Measurements from ENCODE around the gene ATP2B2.

The ATP2B2 gene

DNA sequence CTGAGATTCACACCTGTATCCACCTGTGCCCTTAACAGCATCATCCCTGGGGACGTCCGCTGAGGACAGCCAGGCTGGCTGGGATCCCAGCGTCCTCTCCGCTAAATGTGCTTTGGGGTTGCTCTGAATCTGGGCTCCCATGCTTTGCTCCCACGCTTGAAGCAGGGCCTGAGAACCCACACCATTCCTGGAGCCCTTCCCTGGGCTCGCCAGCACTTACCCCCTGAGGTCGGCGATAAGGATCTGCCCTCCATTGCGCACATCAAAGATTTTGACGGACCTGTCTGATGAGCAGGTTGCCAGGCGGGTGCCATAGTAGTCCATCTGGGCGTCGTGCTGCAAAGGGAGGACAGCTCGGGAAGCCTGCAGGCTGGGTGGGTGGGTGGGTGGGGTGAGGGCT lies 190.3 kb downstream of the ATP2B2 start:
- TF ChIP-seq JUND (IDR thresholded peaks at IDR 0.05; ENCODE audit: low read depth): no peak
- in situ Hi-C loops (cut with HindIII; ENCODE audit: low pct_unique_long_range_greater_than_20kb, low sequenced_read_pairs): no loop called here
- no peak for DNase-seq (ENCODE audit: low read depth in 1 of 2, low spot score in 1 of 2)

DNA sequence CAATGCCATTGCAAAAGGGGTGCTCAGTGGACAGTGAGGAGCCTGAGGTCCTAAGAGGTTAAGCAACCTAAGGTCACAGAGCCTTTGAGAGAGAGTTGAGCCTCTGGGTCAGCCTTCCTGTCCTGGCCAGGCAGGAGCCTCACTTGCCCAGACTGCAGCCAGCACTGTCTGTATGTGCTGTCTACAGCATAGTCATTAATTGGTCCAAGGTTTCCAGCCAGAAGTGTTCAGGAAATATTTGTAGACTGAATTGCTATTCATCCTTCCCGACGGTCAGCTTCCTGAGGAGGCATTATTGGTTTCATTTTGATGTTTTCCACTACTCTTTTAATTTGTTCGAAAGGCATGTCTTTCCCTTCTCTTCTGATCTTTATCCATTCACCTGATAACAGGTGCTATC lies 192.5 kb downstream of the ATP2B2 start:
- in situ Hi-C loops (cut with HindIII; ENCODE audit: low pct_unique_long_range_greater_than_20kb, low sequenced_read_pairs): no loop called here
- no peak for TF ChIP-seq JUND (IDR thresholded peaks at IDR 0.05; ENCODE audit: low read depth)
- no peak for DNase-seq (ENCODE audit: low read depth in 1 of 2, low spot score in 1 of 2)

DNA sequence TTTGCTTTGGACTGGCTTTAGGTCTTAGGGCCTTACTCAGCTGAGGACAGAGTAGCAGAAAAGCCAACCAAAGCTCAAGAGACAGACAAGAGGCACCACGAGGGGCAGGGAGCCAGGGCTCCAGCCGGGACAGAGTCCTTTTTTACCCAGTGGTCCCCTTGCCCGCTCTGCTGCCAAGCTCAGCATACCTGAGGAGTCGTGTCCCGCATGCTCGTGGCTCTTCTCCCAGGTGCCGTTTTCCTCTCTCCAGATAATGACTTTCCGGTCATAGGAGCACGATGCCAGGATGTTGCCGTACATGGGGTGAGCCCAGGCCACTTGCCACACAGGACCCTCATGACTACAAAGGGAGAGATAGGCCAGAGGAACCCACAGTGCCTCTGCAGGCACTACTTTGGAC lies 193.0 kb downstream of the ATP2B2 start:
- no peak for TF ChIP-seq JUND (IDR thresholded peaks at IDR 0.05; ENCODE audit: low read depth)
- no peak for DNase-seq (ENCODE audit: low read depth in 1 of 2, low spot score in 1 of 2)

DNA sequence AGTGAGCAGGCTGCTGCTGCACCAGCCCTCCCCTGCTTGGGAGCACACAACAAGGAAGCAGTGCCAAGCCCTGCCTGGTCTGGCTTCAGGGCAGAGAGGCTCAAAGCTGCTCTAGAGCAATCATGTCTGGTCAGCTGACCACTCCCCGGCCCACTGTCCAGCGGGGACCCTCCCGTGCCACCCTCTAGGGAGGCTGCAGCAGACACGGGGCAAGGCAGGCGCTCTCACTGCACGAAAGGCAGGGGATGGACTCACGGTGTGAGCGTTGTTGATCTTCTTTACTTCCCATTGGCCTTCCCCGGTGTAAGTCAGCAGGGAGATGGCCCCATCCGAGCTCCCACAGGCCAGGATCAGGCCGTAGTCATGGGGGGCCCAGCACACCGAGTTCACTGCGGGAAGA lies 193.7 kb downstream of the ATP2B2 start:
- in situ Hi-C loops (cut with HindIII; ENCODE audit: low pct_unique_long_range_greater_than_20kb, low sequenced_read_pairs): no loop called here
- no peak for DNase-seq (ENCODE audit: low read depth in 1 of 2, low spot score in 1 of 2)
- no peak for TF ChIP-seq JUND (IDR thresholded peaks at IDR 0.05; ENCODE audit: low read depth)

More for the DNA sequence above, 193.0 kb downstream of the ATP2B2 start:
- in situ Hi-C loops (cut with HindIII; ENCODE audit: low pct_unique_long_range_greater_than_20kb, low sequenced_read_pairs): no loop called here

DNA sequence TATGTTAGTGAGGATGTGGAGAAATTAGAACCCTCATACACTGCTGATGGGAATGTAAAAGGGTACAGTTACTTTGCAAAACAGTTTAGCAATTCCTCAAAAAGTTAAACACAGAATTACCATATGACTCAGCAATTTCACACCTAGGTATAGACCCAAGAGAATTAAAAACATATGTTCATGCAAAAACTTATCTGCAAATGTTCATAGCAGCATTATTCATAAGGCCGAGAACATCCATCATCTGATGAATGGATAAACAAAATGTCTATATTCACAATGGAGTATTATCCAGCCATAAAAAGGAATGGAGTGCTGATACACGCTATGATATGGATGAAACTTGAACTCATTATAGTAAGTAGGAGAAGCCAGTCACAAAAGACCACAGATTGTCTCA lies 194.8 kb downstream of the ATP2B2 start:
- in situ Hi-C loops (cut with HindIII; ENCODE audit: low pct_unique_long_range_greater_than_20kb, low sequenced_read_pairs): no loop called here
- TF ChIP-seq JUND (IDR thresholded peaks at IDR 0.05; ENCODE audit: low read depth): no peak
- no peak for DNase-seq (ENCODE audit: low read depth in 1 of 2, low spot score in 1 of 2)

DNA sequence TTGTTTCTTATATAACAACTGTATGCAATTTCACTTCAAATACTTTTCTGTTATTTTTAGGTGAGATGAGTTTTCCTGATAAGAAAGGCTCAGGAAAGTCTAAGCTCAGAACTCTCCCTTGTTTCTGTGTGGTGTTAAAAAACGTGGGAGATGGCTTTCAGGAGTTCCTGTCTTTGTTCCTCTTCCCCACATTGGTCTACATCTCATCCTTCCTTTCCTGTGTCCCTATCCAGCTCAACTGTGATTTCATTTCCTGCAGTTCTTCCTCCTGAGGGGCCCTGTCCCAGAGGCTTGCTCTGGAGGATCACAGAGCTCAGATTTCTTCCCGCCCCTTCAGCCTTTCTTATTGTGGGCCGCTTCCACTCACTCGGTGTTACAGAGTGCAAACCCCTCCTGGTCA lies 195.7 kb downstream of the ATP2B2 start:
- DNase-seq (ENCODE audit: low read depth in 1 of 2, low spot score in 1 of 2): no peak
- TF ChIP-seq JUND (IDR thresholded peaks at IDR 0.05; ENCODE audit: low read depth): no peak
- in situ Hi-C loops (cut with HindIII; ENCODE audit: low pct_unique_long_range_greater_than_20kb, low sequenced_read_pairs): no loop called here

DNA sequence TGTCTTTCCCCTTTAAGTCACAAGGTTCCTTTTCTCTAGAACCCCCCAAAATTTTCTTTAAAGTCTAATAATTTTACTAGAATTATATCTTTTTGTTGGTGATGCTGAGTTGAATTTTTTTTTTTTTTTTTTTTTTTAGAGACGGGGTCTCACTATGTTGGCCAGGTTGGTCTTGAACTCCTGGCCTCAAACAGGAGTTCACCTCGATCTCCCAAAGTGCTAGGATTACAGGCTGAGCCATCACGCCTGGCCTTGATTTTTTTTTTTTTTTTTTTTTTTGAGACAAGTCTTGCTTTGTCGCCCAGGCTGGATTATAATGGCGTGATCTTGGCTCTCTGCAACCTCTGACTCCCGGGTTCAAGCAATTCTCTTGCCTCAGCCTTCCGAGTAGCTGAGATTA lies 196.7 kb downstream of the ATP2B2 start:
- in situ Hi-C loops (cut with HindIII; ENCODE audit: low pct_unique_long_range_greater_than_20kb, low sequenced_read_pairs): no loop called here
- TF ChIP-seq JUND (IDR thresholded peaks at IDR 0.05; ENCODE audit: low read depth): no peak
- DNase-seq (ENCODE audit: low read depth in 1 of 2, low spot score in 1 of 2): no peak

DNA sequence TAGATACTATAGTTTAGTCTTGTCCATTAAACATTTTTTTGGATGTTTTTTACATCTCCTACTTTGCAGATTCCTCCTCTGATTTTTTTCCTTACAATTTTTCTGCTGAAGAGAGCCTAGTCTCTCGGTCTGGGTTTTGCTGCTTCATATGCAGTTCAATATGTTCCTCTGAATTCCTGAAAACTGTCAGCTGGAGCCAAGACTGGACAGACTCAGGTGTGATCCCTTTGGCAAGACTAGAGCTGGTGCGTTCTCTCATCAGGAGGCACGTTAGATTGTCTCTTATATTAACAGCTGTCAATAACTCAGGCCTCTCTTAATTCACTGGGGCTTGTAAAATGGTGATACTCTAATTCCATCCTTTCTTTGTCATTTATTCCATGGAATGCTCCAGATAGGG lies 199.2 kb downstream of the ATP2B2 start:
- no peak for DNase-seq (ENCODE audit: low read depth in 1 of 2, low spot score in 1 of 2)
- no peak for TF ChIP-seq JUND (IDR thresholded peaks at IDR 0.05; ENCODE audit: low read depth)
- in situ Hi-C loops (cut with HindIII; ENCODE audit: low pct_unique_long_range_greater_than_20kb, low sequenced_read_pairs): no loop called here

DNA sequence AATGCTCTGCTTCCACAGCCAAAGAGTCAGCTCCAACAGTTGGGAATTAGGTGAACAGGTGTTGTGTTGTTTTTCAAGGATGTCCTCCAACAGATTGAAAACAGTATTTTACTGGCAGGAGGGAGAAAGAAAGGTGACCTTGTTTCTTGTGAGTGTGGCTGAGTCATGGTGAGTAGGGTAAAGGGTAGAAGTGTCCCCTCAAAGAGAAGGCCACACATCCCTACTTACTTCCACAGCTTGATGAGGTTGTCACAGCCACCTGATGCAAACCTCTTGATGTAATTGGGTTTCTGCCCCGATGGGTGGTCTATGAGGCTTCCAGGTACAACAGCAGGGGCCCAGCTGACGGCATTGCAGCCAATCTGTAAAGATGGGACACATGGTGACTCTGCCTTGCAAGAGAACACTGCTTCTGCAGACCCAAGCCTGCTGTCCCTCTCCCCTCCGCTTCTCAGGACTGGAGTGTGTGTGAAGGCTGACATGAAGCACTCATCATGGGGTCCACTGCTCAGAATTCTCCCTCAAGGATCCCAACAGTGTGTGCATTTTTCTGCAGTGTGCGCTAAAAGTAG lies 200.0 kb downstream of the ATP2B2 start:
- no peak for TF ChIP-seq JUND (IDR thresholded peaks at IDR 0.05; ENCODE audit: low read depth)
- in situ Hi-C loops (cut with HindIII; ENCODE audit: low pct_unique_long_range_greater_than_20kb, low sequenced_read_pairs): no loop called here
- no peak for DNase-seq (ENCODE audit: low read depth in 1 of 2, low spot score in 1 of 2)

DNA sequence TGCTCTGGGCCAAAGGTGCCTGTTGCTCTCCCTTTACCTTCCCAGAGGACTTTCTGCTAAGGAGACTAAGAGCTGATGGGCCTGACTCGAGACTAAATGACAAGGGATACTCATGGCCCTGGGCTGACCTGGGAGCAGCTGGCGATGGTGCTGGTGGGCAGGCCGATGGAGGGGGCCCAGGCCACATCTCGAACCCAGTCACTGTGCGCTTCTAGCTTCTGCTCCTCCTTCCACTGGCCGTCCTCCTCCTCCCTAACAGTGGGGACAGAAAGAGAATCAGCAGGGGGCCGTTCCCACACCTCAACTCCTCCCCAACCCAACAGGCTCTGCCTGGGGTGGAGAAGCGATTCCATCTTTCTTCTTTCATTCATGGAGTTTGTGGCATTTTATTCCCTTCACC lies 200.5 kb downstream of the ATP2B2 start:
- no peak for DNase-seq (ENCODE audit: low read depth in 1 of 2, low spot score in 1 of 2)
- TF ChIP-seq JUND (IDR thresholded peaks at IDR 0.05; ENCODE audit: low read depth): no peak
- in situ Hi-C loops (cut with HindIII; ENCODE audit: low pct_unique_long_range_greater_than_20kb, low sequenced_read_pairs): no loop called here

DNA sequence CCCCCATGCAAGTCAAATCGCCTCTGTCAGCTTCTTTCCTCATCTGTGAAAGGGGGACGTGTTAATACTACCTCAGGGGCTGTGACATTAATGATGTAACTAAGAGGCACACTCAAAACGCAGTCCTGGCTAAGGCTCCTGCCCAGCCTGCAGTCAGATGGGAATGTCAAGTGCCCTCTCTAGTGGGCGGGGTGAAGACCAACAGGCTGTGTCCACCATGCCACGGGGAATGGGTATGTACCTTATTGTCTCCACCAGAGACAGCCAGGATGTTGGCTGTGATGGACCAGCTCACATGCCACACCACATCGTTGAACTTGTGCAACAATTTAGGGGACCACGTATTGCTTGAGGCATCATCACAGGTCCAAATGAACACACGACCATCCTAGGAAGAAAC lies 201.6 kb downstream of the ATP2B2 start:
- no peak for TF ChIP-seq JUND (IDR thresholded peaks at IDR 0.05; ENCODE audit: low read depth)
- in situ Hi-C loops (cut with HindIII; ENCODE audit: low pct_unique_long_range_greater_than_20kb, low sequenced_read_pairs): no loop called here
- DNase-seq (ENCODE audit: low read depth in 1 of 2, low spot score in 1 of 2): no peak

DNA sequence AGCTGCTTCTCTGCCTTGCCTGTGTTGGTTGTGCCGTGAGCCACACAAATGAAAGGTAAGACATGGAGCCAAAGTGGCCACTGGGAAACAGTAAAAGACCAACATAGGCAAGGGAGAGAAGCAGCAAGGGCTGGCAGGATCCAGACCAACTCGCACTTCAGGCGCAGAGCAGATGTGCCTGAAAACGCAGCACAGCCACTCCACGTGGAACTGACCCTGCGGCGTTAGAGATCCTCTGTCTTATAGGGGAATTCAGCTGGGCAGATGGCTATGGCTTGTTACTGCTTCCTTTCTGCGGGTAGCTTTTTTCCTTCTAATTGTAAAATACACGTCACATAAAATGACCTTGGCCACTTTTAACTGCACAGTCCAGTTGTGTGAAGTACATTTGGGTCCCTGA lies 202.3 kb downstream of the ATP2B2 start:
- no peak for DNase-seq (ENCODE audit: low read depth in 1 of 2, low spot score in 1 of 2)
- TF ChIP-seq JUND (IDR thresholded peaks at IDR 0.05; ENCODE audit: low read depth): no peak
- in situ Hi-C loops (cut with HindIII; ENCODE audit: low pct_unique_long_range_greater_than_20kb, low sequenced_read_pairs): no loop called here

DNA sequence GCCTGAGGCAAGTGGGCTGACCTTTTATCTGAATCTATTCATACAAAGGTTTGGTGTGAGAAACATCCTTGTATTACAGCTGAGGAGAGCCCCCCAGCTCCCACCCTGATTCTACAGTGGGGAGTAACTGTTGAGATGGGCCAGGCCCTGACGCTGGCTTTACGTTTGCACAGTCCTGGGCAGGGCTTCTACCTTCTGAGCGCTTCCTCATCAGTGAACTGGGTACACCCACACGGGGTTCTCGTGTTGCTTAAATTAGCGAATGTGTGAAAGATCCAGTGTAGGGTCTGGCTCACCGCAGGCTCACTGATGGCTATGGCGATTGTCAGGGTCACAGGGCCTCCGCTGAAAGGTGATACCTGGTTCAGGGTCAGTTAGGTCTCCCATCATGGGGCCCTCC lies 205.3 kb downstream of the ATP2B2 start:
- TF ChIP-seq JUND (IDR thresholded peaks at IDR 0.05; ENCODE audit: low read depth): no peak
- DNase-seq (ENCODE audit: low read depth in 1 of 2, low spot score in 1 of 2): no peak
- in situ Hi-C loops (cut with HindIII; ENCODE audit: low pct_unique_long_range_greater_than_20kb, low sequenced_read_pairs): no loop called here

DNA sequence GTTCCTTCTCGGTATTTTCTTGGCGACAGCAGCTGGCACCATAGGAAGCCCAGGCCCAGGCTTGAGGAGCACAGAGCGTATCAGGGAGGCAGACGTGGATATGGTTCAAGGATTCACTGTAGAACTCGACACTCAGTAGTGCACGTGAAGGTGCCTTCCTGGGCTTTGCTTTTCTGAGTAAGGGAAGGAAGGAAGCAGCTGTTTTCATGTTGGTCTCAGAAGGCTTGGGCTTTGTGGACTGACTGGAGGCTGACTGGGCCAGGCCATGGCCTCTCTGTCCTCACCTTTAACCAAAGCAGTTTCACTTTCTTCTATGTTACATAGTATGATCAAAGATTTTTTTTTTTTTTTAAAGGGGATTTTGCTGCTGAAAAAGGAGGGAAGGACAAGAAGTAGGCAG lies 205.7 kb downstream of the ATP2B2 start:
- no peak for DNase-seq (ENCODE audit: low read depth in 1 of 2, low spot score in 1 of 2)
- TF ChIP-seq JUND (IDR thresholded peaks at IDR 0.05; ENCODE audit: low read depth): no peak
- in situ Hi-C loops (cut with HindIII; ENCODE audit: low pct_unique_long_range_greater_than_20kb, low sequenced_read_pairs): no loop called here

All from T47D (cell line).